ENCODE data around the gene CD80.

Gene CD80

DNA sequence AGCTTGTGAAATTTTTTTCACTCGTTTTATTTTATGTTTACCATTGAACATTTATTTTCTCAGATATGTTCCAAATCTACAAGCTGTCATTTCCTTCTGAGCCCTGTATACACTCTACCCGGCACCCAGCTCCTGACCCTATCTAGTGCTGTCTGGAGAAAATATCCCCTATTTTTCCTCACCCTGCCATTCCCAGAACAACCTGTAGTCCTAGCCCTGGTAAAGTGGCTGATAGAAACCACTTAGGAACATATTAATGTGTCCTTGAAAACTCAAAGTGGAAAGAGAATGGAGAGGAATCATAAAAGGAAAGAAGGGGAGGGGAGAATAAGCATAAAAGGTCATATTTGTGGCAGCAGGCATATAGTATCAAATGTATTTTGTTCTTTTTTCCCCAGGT, 69.3 kb downstream of the CD80 start:
- no peak for DNase-seq

DNA sequence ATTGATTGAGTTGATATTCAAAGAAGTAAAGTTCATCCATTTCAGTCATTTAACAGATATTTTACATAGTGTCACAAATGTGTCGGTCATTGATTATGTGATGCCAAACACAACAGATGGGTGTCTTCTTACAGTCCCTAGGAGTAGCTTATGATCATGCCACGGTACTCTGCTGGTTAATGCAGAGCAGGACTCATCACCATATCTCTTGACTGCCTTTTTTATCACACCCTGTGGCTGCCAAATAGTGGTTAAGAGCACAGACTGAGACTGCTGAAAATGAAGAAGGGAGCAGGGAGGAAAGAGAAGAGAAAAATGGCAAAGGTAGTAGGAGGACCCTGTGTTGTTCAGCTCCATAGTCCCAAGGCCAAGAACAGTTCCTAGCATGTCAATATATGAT, 73.9 kb downstream of the CD80 start:
- no peak for DNase-seq

DNA sequence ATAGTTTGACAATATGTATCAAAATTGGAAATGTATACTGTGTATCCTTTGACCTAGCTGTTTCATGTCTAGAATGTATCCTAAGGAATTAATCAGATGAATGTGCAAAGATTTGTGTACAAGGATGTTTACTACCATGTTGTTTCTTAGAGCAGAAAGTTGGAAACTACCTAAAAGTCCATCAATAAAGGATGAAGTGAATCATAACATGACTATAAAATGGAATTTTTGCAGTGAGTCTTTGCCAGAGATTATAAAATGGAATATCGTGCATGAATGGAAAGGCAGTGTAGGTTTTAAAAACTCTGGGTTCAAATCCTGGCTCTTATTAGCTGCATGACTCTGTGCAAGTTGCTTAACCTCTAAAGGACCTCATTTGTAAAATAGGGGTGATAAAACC, 76.3 kb downstream of the CD80 start:
- no peak for DNase-seq

DNA sequence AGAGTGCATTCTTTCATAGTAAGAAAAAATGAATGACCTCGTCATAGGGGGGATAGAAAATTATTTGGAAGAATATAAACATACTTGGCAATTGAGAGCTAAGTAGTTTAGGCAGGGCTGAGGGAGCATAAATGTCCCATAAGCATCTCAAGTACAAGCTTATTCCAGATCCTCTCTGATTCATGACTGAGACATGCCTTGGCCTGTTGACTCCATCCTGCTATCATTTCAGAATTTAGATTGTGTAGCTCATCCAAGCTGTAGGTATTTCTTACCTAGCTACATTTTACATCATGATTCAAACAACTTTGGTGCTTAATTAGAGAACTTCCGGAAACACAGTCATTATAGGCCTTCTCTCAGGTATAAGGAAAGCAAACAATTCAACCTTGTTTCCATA, 78.3 kb downstream of the CD80 start:
- DNase-seq = no peak
